ENCODE data around the gene NUDT4B. TPM values are rescaled to one million over a fixed set of nuclear protein-coding genes. Genes with fewer than 3 reads are reported as not detected.
"Not testable (repeated sequence)": the region's sequence is repeated elsewhere in the genome, so short reads cannot be mapped to it uniquely, and the experiment has no call there.

The NUDT4B gene
- total and polyA plus RNA-seq, 2 of the 13 experiments (the other 11 are each of a cell fraction or from before 2014, with no cell fraction given) = 3.3 to 24.5 TPM

GRCh38 chr1:148729128-148729527 lies 19.4 kb upstream of the NUDT4B start:
- POLR2A ChIA-PET; H3K9ac ChIP-seq (ENCODE audit: insufficient read depth, low read depth, low read length); H3K27ac ChIP-seq (ENCODE audit: extremely low read length, insufficient read depth, low read length); H3K4me1 ChIP-seq (ENCODE audit: insufficient read depth, low read length); H3K9me3 ChIP-seq (ENCODE audit: low read length); CTCF ChIA-PET (ENCODE audit: low intra/inter-chr PET ratio, low total read pairs); H3K79me2 ChIP-seq (ENCODE audit: insufficient read depth, low read length); H3K27me3 ChIP-seq (ENCODE audit: control insufficient read depth in 1 of 2, insufficient read depth in 2 of 2, low read length in 2 of 2); ATAC-seq; BruUV-seq (replicated peaks); H3K4me3 ChIP-seq (replicated peaks in 1 of 3; ENCODE audit: insufficient read depth in 1 of 3, low read depth in 2 of 3, low read length in 3 of 3); in situ Hi-C loops (cut with HindIII; ENCODE audit: extremely low pct_ligation_motif_present, low pct_unique_long_range_greater_than_20kb); DNase-seq (ENCODE audit: low spot score); H4K20me1 ChIP-seq (ENCODE audit: insufficient read depth, low read length); H3K4me2 ChIP-seq (ENCODE audit: low read depth, low read length); H2AFZ ChIP-seq (ENCODE audit: low read length); H3K36me3 ChIP-seq (replicated peaks in 1 of 2; ENCODE audit: control insufficient read depth in 1 of 2, insufficient read depth in 2 of 2, low read length in 2 of 2); intact Hi-C loops (cut with micrococcal nuclease; ENCODE audit: unreplicated experiment): not testable (repeated sequence)
- no CpG with 5 or more reads among the region's 3 CpGs for WGBS (ENCODE audit: low lambda C conversion rate)
- FAIRE-seq = peak; percentile 59

DNA sequence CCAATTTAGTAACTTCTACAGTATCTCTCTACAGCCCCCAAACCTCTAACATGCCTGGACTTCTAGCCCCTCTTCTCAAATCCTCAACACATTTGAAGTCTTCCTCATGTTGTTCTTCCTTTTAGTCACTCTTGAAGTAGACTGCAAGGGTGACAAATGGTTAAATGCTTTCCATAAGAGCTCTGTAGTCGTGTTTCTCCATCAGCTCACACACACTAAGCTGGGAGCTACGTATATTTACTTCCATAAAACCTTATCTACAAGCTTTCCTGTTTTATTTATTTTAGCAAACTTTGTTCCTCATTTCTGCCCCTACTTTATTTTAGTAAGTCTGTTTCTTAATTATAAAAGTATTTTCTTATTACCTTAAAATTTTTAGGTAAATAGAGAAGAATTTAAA lies 19.0 kb upstream of the NUDT4B start:
- H3K27me3 ChIP-seq (ENCODE audit: control insufficient read depth in 1 of 2, insufficient read depth in 2 of 2, low read length in 2 of 2); H4K20me1 ChIP-seq (ENCODE audit: insufficient read depth, low read length); POLR2A ChIA-PET; H3K4me2 ChIP-seq (ENCODE audit: low read depth, low read length); H3K9ac ChIP-seq (ENCODE audit: insufficient read depth, low read depth, low read length); in situ Hi-C loops (cut with HindIII; ENCODE audit: extremely low pct_ligation_motif_present, low pct_unique_long_range_greater_than_20kb); H3K4me1 ChIP-seq (ENCODE audit: insufficient read depth, low read length); H3K4me3 ChIP-seq (replicated peaks in 1 of 3; ENCODE audit: insufficient read depth in 1 of 3, low read depth in 2 of 3, low read length in 3 of 3); CTCF ChIA-PET (ENCODE audit: low intra/inter-chr PET ratio, low total read pairs); H2AFZ ChIP-seq (ENCODE audit: low read length); ATAC-seq; DNase-seq (ENCODE audit: low spot score); BruUV-seq (replicated peaks); intact Hi-C loops (cut with micrococcal nuclease; ENCODE audit: unreplicated experiment); H3K79me2 ChIP-seq (ENCODE audit: insufficient read depth, low read length); H3K27ac ChIP-seq (ENCODE audit: extremely low read length, insufficient read depth, low read length); H3K36me3 ChIP-seq (replicated peaks in 1 of 2; ENCODE audit: control insufficient read depth in 1 of 2, insufficient read depth in 2 of 2, low read length in 2 of 2); H3K9me3 ChIP-seq (ENCODE audit: low read length): not testable (repeated sequence)
- no CpG with 5 or more reads among the region's 2 CpGs for WGBS (ENCODE audit: low lambda C conversion rate)
- FAIRE-seq = peak; percentile 18

GRCh38 chr1:148732277-148732676 lies 16.3 kb upstream of the NUDT4B start:
- CTCF ChIA-PET (ENCODE audit: low intra/inter-chr PET ratio, low total read pairs); FAIRE-seq: not testable (repeated sequence)

GRCh38 chr1:148733585-148734310 lies 14.8 kb upstream of the NUDT4B start:
- no CpG with 5 or more reads among the region's 5 CpGs for WGBS (ENCODE audit: low lambda C conversion rate)
- H3K36me3 ChIP-seq (replicated peaks in 1 of 2; ENCODE audit: control insufficient read depth in 1 of 2, insufficient read depth in 2 of 2, low read length in 2 of 2); H3K4me3 ChIP-seq (replicated peaks in 1 of 3; ENCODE audit: insufficient read depth in 1 of 3, low read depth in 2 of 3, low read length in 3 of 3); H4K20me1 ChIP-seq (ENCODE audit: insufficient read depth, low read length); H3K27me3 ChIP-seq (ENCODE audit: control insufficient read depth in 1 of 2, insufficient read depth in 2 of 2, low read length in 2 of 2); DNase-seq (ENCODE audit: low spot score); intact Hi-C loops (cut with micrococcal nuclease; ENCODE audit: unreplicated experiment); H3K9me3 ChIP-seq (ENCODE audit: low read length); BruUV-seq (replicated peaks); FAIRE-seq; H3K79me2 ChIP-seq (ENCODE audit: insufficient read depth, low read length); H3K27ac ChIP-seq (ENCODE audit: extremely low read length, insufficient read depth, low read length); H2AFZ ChIP-seq (ENCODE audit: low read length); ATAC-seq; POLR2A ChIA-PET; CTCF ChIA-PET (ENCODE audit: low intra/inter-chr PET ratio, low total read pairs); H3K4me1 ChIP-seq (ENCODE audit: insufficient read depth, low read length); H3K9ac ChIP-seq (ENCODE audit: insufficient read depth, low read depth, low read length); H3K4me2 ChIP-seq (ENCODE audit: low read depth, low read length); in situ Hi-C loops (cut with HindIII; ENCODE audit: extremely low pct_ligation_motif_present, low pct_unique_long_range_greater_than_20kb): not testable (repeated sequence)

More at GRCh38 chr1:148732277-148732676, 16.3 kb upstream of the NUDT4B start:
- H3K4me3 ChIP-seq (replicated peaks in 1 of 3; ENCODE audit: insufficient read depth in 1 of 3, low read depth in 2 of 3, low read length in 3 of 3); H2AFZ ChIP-seq (ENCODE audit: low read length); H3K9ac ChIP-seq (ENCODE audit: insufficient read depth, low read depth, low read length); intact Hi-C loops (cut with micrococcal nuclease; ENCODE audit: unreplicated experiment); H3K27ac ChIP-seq (ENCODE audit: extremely low read length, insufficient read depth, low read length); BruUV-seq (replicated peaks); in situ Hi-C loops (cut with HindIII; ENCODE audit: extremely low pct_ligation_motif_present, low pct_unique_long_range_greater_than_20kb); ATAC-seq; H3K9me3 ChIP-seq (ENCODE audit: low read length); POLR2A ChIA-PET; H3K4me2 ChIP-seq (ENCODE audit: low read depth, low read length); DNase-seq (ENCODE audit: low spot score); H4K20me1 ChIP-seq (ENCODE audit: insufficient read depth, low read length); H3K36me3 ChIP-seq (replicated peaks in 1 of 2; ENCODE audit: control insufficient read depth in 1 of 2, insufficient read depth in 2 of 2, low read length in 2 of 2); H3K79me2 ChIP-seq (ENCODE audit: insufficient read depth, low read length); H3K4me1 ChIP-seq (ENCODE audit: insufficient read depth, low read length); H3K27me3 ChIP-seq (ENCODE audit: control insufficient read depth in 1 of 2, insufficient read depth in 2 of 2, low read length in 2 of 2): not testable (repeated sequence)
- WGBS (ENCODE audit: low lambda C conversion rate) = no CpG with 5 or more reads among the region's 4 CpGs
